Fibroblast of skin of scalp (primary cell): Measurements from ENCODE around the gene ABR.
"Not testable (repeated sequence)": the region's sequence is repeated elsewhere in the genome, so short reads cannot be mapped to it uniquely, and the experiment has no call there.

Experiments used
- DNase-seq: peaks from one replicate; pipeline ENCODE4 v3.0.0-alpha.2; 2013

ABR gene

DNA sequence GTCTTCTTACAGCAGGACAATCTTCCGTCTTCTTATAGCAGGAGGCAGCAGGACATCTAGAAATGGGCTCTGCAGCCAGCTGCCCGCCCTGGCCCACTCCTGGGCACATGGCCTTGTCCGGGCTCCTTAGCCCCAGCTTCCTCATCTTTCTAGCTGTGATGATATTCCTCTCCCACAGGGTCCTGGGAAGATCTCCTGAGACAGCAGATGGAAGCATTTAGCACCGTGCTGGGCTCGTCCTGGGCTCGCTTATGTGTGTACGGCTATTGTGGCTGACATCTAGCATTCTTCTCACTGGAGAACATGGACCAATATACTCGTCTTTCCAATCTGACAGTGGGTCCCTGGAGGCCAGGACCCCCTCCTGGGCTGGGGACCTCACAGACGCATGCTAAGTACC lies 134.3 kb downstream of the ABR start:
- no peak for DNase-seq

DNA sequence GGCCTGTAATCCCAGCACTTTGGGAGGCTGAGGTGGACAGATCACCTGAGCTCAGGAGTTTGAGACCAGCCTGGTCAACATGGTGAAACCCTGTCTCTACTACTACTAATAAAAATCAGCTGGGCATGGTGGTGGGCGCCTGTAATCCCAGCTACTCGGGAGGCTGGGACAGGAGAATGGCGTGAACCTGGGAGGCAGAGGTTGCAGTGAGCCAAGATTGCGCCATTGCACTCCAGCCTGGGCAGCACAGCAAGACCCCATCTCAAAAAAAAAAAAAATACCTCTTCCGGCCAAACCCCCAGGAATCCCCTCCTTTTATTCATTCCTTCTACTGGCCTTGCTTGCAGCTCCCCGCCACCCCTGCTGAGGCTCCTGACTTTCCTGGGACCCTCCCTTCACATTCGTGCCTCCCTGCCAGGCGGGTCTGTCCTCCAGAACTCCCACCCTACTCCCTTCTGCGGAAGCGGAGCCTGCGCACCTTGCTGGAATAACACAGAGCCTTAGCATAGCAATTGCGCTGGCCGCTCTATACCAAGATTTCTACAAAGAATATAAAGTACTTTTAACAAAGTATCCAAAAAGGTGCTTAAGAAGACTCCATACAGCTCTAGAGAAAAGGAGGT lies 135.3 kb downstream of the ABR start:
- not testable (repeated sequence) for DNase-seq

DNA sequence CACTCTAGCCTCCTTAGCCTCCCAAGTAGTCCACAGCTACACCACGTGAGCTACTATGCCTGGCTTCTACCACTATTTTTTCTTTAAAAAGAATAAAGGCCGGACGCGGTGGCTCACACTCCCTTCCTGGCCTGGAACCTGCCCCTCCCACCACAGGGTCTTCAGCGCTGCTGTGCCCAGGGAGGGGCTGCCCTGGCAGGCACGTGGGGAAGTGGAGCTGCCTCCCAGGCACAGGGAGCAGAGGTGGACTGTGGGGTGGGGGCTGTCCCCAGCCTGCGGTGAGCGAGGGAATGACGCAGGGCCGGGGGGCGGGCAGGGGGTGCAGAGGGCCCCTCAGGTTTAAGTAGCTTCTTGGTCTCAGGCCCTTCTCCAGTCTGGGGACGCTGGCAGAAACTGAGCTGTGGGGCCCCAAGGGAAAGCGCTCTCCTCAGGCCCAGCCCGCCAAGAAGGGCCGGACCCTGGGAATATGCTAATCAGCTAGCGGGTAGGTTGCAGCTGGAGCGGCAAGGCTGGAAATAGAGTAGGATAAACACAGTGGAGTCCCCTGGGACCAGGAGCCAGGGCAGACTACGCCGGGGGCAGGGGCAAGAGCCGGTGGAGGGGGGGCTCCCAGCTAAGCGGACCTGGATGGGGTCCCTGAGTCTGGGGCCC lies 136.1 kb downstream of the ABR start:
- DNase-seq = peak; percentile 55

DNA sequence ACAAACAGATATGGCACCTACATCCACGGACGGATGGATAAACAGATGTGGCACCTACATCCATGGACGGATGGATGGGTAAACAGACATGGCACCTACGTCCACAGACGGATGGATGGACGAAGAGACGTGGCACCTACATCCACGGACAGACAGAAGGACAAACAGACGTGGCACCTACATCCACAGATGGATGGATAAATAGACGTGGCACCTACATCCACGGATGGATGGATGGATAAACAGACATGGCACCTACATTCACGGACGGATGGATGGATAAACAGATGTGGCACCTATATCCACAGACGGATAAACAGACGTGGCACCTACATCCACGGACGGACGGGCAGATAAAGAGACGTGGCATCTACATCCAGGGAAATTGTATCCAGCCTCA lies 137.3 kb downstream of the ABR start:
- no peak for DNase-seq

DNA sequence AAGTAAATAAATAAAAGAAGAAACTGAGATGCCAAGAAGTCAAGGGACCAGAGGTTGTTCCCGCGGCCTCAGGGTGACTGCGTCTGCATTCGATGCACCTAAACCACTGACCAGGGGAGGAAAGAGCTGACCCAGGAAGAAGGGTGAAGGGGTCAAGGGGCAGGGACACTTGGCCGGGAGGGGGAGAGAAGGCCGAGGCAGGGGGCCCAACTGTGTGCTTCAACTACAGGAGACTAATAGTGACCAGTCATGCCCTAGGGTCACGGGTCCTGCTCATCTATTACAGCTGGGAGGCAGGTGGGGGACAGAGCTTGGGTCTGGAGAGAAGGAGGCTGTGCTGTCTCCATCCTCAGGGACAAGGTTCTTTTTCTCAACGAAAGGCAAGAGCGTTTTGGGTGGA lies 138.0 kb downstream of the ABR start:
- no peak for DNase-seq

DNA sequence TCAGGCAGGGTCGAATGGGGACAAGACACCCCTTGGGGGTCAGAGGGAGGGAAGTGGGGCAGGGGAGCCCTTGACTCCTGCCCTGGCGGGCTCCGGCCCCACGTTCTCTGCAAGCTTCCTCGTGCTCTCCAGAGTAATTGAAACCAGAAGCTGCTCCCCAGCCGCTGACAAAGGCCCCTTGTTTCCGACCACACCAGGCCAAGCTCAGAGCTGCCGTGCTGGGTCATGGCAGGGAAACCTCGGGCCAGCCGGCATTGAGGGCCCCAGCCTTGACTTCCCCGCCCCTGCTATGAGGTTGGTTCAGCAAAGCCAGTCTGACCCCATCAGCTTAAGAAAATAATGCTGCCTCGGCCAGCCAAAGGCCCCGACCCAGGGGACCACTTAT lies 139.6 kb downstream of the ABR start:
- DNase-seq = peak; percentile 46

DNA sequence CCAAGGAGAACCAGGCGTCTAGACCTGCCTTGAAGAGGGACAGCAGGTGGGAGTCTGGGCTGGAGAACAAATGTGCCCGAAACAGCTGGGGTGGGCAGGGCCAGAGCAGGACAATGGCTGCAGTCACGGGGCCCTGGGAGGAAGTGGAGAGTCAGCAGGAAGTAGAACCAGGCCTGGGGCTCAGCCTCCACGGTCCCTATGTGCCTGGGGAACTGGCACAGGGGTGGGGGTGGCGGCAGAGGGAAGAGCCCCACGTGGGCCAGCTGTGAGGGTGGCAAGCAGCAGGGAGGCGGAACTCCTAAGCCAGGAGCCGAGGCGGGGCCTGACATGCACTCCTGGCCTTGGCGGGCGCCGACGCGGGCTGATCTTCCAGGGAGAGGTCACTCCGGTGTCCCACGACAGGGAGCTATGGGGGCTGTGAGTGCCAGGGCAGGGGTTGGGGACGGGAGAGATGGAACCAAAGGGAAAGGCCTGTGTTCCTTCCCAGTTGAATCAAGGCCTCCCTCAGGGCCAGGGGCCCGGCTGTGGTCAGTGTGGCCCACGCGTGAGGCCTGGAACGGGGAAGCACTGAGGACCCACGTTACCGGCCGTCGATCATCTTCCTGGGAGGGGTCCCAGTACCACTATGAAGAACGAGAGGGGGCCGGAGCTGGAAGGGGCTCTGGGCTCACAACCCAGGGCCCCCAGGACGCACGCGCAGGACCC lies 140.1 kb downstream of the ABR start:
- DNase-seq = peak; percentile 31

DNA sequence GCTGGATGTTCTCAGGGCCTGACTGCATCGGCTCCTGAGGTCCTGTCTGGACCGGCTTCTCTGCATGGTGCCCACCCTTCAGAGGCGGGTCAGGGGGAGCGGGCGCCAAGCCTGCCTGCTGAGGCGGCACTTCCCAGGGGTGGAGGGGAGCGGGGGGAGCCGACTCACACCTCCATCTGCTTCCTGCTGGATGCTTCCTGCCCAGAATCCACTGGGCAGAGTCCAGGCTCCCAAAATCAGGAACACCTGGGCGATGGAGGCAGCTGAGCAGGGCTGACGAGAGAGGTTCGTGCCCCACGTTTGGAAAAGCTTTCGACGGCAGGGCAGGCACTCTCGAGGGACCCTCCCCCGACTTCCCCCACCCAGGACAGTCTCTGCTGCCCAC lies 140.7 kb downstream of the ABR start:
- DNase-seq = no peak

DNA sequence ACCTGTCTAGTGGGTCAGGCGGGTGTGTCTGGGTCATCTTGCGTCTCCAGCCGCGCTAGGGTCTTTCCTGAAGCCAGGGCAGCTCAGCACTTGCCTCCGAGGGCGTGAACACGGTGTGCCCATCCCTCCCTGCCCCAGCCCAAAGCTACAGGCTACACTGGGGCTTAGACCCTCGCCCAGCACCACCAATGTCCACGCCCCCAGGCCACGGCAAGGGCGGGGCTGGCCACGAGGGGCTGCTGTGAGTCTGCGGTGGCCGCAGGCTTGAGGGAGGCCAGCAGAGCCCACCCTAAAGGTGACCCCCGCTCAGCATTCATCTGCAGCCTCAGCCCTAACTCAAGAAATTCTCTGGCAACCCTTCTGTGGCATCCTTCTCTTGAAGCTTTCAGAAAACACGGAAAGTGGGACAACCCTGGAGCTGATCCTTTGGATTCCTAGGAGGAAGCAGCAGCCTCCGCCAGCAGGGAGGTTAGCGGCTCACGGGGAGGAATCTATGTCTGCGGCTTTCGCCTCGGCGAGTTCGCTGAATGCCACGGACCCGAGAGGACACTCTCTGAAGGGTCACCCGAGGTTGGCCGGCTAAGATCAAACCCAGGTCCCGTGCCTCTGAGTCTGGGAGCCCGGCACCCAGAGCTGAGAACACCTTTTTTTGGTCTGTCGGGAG lies 141.2 kb downstream of the ABR start:
- no peak for DNase-seq

DNA sequence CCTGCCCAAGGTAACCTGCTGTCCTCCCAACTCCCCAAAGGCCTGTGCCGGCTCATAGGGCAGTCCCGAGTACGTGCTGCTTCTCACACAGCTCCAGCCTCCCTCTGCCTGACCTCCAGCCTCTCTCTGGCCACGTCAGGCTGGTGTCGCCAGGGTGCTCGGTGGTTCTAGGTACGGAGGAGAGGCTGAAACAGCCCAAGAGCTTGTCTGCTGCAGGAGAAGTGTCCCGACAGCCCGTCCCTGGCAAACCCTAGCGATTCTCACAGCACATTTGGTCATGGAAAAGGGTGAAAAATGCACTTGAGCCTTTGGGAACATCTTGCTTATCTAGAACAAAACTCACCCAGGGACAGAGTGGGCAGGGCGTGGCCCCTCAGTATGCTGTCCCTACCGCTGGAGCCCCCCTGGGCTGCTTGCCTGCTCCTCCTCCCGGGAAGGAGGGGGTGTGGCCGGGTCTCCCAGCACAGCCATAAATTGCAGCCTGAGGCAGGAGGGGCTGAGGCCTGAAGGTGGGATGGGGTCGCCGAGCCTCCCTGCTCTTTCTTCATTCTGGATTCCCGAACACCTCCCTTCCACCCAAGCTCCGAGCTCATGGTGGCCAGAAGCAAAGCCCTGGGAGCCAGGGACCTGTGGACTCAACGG lies 142.4 kb downstream of the ABR start:
- DNase-seq = no peak

DNA sequence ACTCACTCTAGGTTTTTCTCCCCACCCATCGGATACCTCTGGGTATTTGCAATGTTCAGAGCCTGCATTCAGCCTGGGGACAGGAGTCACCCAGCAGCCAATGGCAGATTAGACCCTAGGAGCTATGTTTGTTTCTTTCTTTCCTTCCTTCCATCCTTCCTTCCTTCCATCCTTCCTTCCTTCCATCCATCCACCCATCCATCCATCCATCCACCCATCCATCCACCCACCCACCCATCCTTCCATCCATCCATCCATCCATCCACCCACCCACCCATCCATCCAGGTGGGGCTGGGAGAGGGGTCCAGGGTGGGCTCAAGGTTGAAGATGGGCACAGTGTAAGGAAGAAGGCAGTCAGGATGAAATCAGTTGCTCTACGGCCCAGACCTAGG lies 142.9 kb downstream of the ABR start:
- DNase-seq = no peak

DNA sequence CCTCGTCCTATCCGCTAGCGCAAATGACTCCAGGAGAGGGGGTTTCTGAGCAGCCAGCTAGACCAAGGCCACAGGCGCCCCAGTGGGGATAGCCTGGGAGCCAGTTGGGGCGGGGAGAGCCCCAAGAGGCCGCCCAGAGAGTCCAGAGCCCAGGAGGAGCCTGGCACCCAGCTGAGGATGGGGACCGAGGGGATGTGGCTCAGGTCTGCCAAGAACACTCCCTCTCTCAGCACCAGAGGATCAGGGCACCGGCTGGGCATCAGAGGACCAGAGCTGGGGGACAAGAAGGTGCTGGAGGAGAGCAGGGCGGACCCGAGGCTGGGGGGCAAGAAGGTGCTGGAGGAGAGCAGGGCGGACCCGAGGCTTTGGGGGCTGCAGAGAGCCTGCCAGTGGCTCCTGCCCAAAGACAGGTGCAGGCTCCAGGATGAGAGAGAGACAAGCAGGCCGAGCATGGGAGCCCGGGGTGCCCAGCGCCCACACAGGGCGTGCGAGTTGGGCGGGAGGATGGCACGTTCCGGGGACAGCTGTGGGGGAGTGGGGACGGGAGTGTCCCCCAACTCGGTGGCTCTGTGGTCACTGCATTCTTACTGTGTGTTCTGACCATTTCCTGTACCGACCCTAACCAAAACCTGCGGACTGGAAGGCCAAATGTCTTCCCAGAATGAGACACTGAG lies 143.5 kb downstream of the ABR start:
- DNase-seq = no peak

DNA sequence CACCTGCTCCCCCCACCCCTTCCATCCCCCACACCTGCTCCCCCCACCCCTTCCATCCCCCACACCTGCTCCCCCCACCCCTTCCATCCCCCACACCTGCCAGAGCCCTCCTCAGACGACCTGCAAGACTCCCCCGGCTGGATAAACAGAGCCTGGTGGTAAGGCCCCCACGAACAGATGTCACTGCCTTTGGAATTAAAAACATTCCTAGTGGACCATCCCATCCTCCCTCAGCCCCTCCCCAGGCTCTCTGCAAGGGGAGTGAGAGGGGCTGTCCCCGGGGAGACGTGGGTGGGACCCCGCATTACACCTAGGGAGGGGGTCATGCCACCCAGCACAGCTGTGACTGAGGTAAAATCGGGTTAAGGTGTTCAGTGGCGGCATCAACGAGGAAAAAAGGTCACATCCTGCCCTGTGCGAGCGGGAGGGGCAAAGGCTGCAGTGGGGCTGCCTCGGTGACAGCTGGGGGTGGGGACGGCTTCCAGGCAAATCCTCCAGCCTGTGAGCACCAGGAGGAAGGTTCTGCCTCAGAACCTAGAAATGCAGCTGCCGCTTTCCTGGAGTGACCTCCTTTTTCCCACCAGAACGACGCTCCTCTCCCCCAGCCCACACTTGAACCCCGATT lies 144.1 kb downstream of the ABR start:
- no peak for DNase-seq

DNA sequence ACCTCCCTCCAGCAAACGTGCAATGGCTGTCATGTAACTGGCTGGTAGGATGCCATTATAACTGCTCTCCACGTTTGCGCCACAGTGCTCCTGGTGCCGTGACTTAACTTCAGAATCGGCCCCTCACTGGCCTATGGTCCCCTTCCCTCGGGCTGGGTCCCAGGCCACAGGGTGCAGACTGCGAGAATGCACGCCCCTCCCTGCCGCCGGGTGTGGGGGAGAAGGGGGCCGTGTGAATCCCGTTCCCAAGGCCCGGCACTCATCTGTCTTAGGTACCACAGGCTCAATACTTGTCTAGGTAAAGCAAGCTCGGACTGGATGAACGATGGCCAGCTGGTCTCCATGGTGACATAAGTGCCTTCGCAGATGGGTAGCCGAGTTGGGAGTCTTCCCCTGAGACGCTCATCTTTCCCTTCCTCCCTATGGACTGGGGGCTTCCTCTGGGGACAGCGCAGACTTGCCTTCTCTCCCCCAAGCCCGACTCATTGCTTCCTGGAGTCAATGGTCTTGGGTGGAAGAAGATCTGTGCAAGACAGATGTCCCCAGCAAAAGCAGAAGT lies 145.1 kb downstream of the ABR start:
- DNase-seq = no peak

DNA sequence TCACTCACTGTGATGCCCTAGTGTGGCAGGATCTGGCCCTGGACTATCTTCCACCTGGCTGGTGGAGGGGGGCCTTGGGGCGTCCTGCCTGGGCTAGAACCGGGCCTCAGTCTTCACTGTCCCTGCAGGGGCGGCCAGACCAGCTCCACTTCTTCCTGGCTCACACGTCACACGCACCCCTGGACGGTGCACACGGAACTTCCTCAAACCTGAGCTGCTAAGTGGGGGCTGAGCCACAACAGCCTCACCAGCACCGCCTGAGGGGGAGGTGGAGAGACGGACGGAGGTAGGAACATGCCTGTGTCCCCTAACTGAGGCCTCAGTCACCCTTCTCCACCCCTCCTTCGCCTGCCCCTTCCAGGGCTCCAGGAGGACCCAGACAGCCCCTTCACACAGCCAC lies 146.3 kb downstream of the ABR start:
- no peak for DNase-seq

DNA sequence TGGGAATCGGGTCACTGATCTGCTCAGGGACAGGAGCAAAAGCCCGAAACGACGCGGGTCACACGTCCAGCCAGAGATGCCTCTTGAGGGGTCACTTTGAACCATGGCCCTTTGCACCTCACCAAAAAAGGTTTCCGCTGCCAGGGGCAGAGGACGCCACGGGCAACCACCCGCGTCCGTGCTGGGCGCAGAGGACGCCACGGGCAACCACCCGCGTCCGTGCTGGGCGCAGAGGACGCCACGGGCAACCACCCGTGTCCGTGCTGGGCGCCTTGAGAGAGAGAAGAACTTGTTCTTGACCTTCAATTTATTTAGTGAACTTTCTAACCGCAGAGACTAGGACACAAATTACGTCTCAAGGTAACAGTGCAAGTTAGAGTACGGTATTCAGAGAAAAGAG lies 147.4 kb downstream of the ABR start:
- DNase-seq = no peak

DNA sequence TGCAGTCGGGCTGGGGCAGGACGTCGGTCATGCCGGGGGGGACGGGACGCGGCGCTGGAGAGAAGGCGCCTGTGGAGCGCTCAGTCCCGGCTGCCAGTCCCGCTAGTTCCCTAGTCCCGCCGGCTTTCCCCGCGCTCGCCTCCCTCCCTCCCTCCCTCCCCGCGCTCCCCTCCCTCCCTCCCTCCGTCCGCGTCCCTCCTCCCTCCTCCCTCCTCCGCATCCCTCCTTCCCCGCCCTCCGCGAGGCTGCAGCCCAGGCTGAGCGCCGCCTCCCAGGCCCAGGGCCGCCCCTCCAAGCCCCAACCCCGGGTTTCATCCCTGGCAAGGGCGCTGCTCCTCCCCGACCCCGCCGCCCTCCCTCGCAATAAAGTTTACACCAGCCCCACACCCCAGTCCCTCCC lies 148.1 kb downstream of the ABR start:
- peak; percentile 53 for DNase-seq

DNA sequence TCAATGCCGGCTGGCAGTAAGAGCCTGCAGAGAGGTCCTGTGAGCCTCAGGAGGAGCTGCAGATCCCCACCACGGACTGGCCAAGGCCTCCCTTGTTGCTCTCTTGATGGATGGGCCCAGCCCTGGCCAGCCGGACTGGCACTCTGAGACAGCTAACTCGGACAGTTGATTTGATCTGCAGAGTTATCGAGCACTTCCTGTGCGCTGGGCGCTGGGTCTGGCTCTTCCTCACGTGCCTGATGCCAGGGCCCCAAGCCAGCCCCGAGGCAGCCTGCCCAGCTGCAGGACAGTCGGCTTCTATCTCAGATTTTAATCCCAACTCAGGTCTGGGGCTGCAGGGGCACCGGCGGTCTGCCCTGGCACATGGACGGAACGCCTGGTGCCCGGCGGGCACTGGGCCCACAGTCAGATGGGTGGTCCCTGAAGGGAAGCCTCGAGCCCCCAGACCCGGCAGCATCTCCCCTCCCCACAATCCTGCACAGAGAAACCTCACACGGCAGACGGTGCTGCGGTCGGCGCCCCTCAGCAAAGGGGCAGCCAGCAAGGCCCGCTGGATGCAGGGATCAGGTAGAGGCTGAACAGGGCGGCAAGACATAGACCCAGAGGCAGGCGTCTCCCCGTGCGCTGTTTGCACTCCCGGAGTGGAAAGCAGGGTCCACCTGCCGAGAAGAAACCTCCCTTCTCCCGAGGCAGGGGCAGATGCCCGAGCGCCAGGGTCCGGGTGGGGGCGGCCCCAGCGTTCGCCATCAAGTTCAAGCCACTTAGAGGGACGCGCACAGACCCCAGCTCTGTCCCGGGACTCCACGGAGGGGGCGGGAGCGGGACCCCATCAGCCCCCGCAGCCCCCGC lies 148.9 kb downstream of the ABR start:
- DNase-seq = no peak

DNA sequence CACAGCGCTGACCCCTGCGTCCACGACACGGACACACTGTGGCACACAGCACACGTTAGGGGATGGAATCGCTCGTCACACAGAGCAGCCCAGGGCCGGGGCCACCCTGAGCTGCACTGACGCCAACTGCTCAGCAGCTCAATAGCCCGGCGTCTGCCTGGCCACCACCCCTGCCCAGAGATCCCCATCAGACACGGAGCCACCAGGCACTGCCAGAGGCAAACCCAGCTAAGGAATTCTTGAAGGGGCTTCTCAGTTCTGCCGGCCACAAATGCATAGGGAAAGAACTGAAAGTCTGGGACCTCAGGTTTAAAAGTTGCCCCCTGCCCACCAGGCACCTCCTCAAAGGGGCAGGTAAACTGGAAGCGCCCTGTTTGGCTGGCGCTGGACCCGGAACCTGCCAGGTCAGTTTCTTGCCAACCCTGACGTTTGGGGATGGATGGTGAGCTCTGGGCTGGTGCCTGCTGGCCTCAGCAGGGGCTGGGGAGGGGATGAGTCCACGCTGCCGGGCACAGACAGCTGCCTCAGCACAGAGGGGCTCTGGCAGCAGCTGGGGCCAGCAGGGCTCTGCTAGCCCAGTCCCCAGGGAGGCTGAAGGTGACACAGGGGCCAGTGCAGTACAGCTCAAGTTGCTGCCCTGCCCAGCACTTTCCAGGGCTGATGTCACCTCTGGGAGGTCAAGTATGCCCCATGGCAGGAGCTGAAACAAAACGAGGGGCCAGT lies 149.7 kb downstream of the ABR start:
- DNase-seq = no peak
